GM18508 (cell line): ENCODE results near the gene ARHGDIG.

ENCODE experiments used
- ATAC-seq: cut with Tn5 transposase; IDR thresholded peaks from one replicate; pipeline ENCODE4 v1.9.1; 2021; ENCODE audit warnings: moderate number of reproducible peaks; ENCODE audit not compliant: insufficient read depth, unreplicated experiment

Gene ARHGDIG

GRCh38 chr16:291539-291938 lies 11.1 kb downstream of the ARHGDIG start:
- no peak for ATAC-seq

GRCh38 chr16:293043-293775 lies 12.8 kb downstream of the ARHGDIG start:
- ATAC-seq = no peak

GRCh38 chr16:296276-296675 lies 15.9 kb downstream of the ARHGDIG start:
- no peak for ATAC-seq

GRCh38 chr16:296806-297510 lies 16.6 kb downstream of the ARHGDIG start:
- ATAC-seq = no peak

- no peak for ATAC-seq
Observed at GRCh38 chr16:297832-298231, 17.4 kb downstream of the ARHGDIG start.

- ATAC-seq = no peak
Observed at GRCh38 chr16:301235-301634, 20.8 kb downstream of the ARHGDIG start.

- ATAC-seq = no peak
Observed at GRCh38 chr16:301950-302349, 21.6 kb downstream of the ARHGDIG start.

GRCh38 chr16:303760-304505 lies 23.5 kb downstream of the ARHGDIG start:
- no peak for ATAC-seq

GRCh38 chr16:305916-306626 lies 25.7 kb downstream of the ARHGDIG start:
- no peak for ATAC-seq

GRCh38 chr16:306911-307370 lies 26.6 kb downstream of the ARHGDIG start:
- no peak for ATAC-seq

GRCh38 chr16:307691-308312 lies 27.4 kb downstream of the ARHGDIG start:
- ATAC-seq = no peak

- no peak for ATAC-seq
Observed at GRCh38 chr16:309476-309875, 29.1 kb downstream of the ARHGDIG start.

- no peak for ATAC-seq
Observed at GRCh38 chr16:311725-312124, 31.3 kb downstream of the ARHGDIG start.

GRCh38 chr16:314351-314750 lies 34.0 kb downstream of the ARHGDIG start:
- no peak for ATAC-seq

- ATAC-seq = no peak
Observed at GRCh38 chr16:314795-315299, 34.5 kb downstream of the ARHGDIG start.

- ATAC-seq = no peak
Observed at GRCh38 chr16:316741-317464, 36.5 kb downstream of the ARHGDIG start.

- no peak for ATAC-seq
Observed at GRCh38 chr16:317583-317982, 37.2 kb downstream of the ARHGDIG start.

- ATAC-seq = no peak
Observed at GRCh38 chr16:318628-319027, 38.2 kb downstream of the ARHGDIG start.

- no peak for ATAC-seq
Observed at GRCh38 chr16:320206-320605, 39.8 kb downstream of the ARHGDIG start.
